ENCODE data around the gene PTPRD.
"Not testable (repeated sequence)": the region's sequence is repeated elsewhere in the genome, so short reads cannot be mapped to it uniquely, and the experiment has no call there.

PTPRD gene

DNA sequence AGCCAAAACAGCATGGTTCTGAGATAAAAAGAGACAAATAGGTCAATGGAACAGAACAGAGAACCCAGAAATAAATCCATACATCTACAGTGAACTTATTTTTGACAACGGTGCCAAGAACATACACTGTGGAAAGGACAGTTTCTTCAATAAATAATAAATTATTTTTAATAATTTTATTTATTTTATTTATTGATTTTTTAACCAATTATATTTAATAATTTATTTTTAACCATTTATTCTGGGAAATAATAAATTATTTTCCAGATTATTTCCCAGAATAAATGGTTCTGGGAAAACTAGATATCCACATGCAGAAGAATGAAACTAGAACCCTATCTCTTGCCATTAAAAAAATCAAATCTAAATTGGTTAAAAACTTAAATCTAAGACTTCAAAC is 1669.4 kb downstream of the PTPRD start:
- TF ChIP-seq CTCF (IDR thresholded peaks at IDR 0.05; ENCODE audit: control extremely low read depth, extremely low read depth, low read depth, missing control alignments) = no peak
- CTCF ChIA-PET = interaction anchor here (0.8 kb wide), 1 partner anchor 47 kb away, joined by 3 read pairs; no protein-coding TSS in a partner anchor
- DNase-seq (ENCODE audit: extremely low spot score) = no peak
- POLR2A ChIA-PET = no interaction called here

- ChIA-PET POLR2A (no interaction called here), CTCF (no interaction called here)
- DNase-seq (ENCODE audit: extremely low spot score) = no peak
Measured at GRCh38 chr9:8940650-8941049, 1672.2 kb downstream of the PTPRD start.

GRCh38 chr9:8926461-8926860 is 1686.3 kb downstream of the PTPRD start:
- ChIA-PET POLR2A (no interaction called here), CTCF (no interaction called here)
- no peak for TF ChIP-seq CTCF (IDR thresholded peaks at IDR 0.05; ENCODE audit: control extremely low read depth, extremely low read depth, low read depth, missing control alignments)

More at GRCh38 chr9:8940650-8941049, 1672.2 kb downstream of the PTPRD start:
- no peak for TF ChIP-seq CTCF (IDR thresholded peaks at IDR 0.05; ENCODE audit: control extremely low read depth, extremely low read depth, low read depth, missing control alignments)

DNA sequence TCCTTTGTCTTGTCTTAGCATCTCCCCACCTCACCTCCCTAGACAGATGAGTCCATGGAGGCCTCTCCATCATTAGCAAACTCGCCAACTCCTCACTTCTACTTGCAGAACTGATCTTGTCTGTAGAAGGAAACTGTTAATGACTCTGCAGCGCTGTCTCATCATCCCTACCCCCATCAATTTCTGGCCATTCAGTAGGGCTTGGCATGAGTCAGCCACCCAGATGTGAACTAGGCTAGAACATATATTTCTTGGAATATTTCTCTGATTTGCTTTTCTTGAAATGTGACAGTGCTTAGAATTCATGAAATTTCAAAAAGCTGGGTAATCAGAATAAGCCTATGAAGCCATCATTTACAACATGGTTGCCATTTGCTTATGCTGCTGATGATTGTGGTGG is 1688.2 kb downstream of the PTPRD start:
- CTCF ChIA-PET = no interaction called here
- TF ChIP-seq CTCF (IDR thresholded peaks at IDR 0.05; ENCODE audit: control extremely low read depth, extremely low read depth, low read depth, missing control alignments) = no peak
- DNase-seq (ENCODE audit: extremely low spot score) = no peak
- POLR2A ChIA-PET = no interaction called here

More at GRCh38 chr9:8926461-8926860, 1686.3 kb downstream of the PTPRD start:
- no peak for DNase-seq (ENCODE audit: extremely low spot score)

DNA sequence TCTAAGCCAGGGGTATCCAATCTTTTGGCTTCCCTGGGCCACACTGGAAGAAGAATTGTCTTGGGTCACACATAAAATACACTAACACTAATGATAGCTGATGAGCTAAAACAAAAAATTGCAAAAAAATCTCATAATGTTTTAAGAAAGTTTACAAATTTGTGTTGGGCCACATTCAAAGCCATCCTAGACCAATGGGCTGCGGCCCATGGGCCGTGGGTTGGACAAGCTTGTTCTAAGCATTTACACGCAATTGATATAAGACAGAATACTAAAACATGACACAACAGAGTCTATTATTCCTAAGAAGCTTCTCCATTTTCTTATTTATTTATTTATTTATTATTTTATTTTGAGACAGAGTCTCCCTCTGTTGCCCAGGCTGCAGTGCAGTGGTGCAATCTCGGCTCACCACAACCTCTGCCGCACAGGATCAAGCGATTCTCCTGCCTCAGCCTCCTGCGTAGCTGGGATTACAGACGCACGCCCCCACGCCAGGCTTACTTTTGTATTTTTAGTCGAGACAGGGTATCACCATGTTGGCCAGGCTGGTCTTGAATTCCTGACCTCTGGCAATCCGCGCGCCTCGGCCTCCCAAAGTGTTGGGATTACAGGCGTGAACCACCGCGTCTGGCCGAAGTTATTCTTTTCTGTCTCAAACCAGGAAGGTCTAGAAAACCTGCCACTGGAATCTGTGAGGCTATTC is 1692.2 kb downstream of the PTPRD start:
- DNase-seq (ENCODE audit: extremely low spot score); CTCF ChIA-PET; POLR2A ChIA-PET: not testable (repeated sequence)

- CTCF ChIA-PET = no interaction called here
- POLR2A ChIA-PET = no interaction called here
- no peak for TF ChIP-seq CTCF (IDR thresholded peaks at IDR 0.05; ENCODE audit: control extremely low read depth, extremely low read depth, low read depth, missing control alignments)
- no peak for DNase-seq (ENCODE audit: extremely low spot score)
Measured at GRCh38 chr9:8917956-8918739, 1694.7 kb downstream of the PTPRD start.

DNA sequence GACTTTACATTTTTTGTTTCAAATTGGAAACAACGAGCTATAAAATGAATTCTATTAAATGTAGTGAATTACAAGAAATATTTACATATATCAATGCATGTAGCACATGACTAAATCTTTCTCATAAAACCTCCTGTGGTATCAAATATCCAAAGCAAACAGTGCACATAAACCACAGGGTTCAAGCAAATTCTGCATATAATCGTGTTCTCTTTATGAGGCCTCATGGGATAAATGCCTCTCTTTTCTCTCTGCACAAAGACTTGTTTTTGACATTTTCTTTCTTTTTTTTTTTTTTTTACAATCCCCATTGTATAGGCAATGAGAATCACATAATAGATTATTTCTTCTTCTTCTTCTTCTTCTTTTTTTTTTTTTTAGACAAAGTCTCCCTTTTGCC is 1696.0 kb downstream of the PTPRD start:
- DNase-seq (ENCODE audit: extremely low spot score) = no peak
- TF ChIP-seq CTCF (IDR thresholded peaks at IDR 0.05; ENCODE audit: control extremely low read depth, extremely low read depth, low read depth, missing control alignments) = no peak
- ChIA-PET CTCF (interaction anchor here (1.0 kb wide), 1 partner anchor 21 kb away, joined by 3 read pairs; no protein-coding TSS in a partner anchor), POLR2A (no interaction called here)
